Stimulated activated CD4-positive, alpha-beta T cell treated with anti-CD3 and anti-CD28 coated beads, Interleukin-15, amount 100 ng/mL, for 1 hour (primary cell): ENCODE measurements around the gene HOXA13.

Source experiments
- DNase-seq, 2 donors: peaks; one replicate each; pipeline ENCODE4 v3.0.0-alpha.2; 2020; ENCODE audit warnings: low read depth in 1 of 2, low spot score in 1 of 2

Gene HOXA13

GRCh38 chr7:27149842-27150567 is 49.9 kb downstream of the HOXA13 start:
- DNase-seq, result no peak

- no peak for DNase-seq
Observed at GRCh38 chr7:27148756-27149641, 50.9 kb downstream of the HOXA13 start.

GRCh38 chr7:27148031-27148755 is 51.7 kb downstream of the HOXA13 start:
- no peak for DNase-seq

- DNase-seq, result no peak
Observed at GRCh38 chr7:27147199-27148030, 52.5 kb downstream of the HOXA13 start, which contains the start of gene HOXA6. Gene HOXA6 (minus strand): TSS chr7:27147774. CDS start chr7:27147749, 25 bp downstream.

- no peak for DNase-seq
Observed at GRCh38 chr7:27146491-27147198, 53.2 kb downstream of the HOXA13 start.

- no peak for DNase-seq
Observed at GRCh38 chr7:27145914-27146412, 53.9 kb downstream of the HOXA13 start.

- DNase-seq, result no peak
Observed at GRCh38 chr7:27145165-27145913, 54.6 kb downstream of the HOXA13 start.

GRCh38 chr7:27144781-27145164 is 55.1 kb downstream of the HOXA13 start:
- no peak for DNase-seq
